OCI-LY7 (cell line): ENCODE results near the gene KRTAP5-6.

ENCODE experiments used
- CTCF ChIP-seq: fragments of 200-600 bp; sonication (generic); conservative IDR thresholded peaks from 2 replicates; pipeline ENCODE4 v1.5.1; 2014; ENCODE audit warnings: mild to moderate bottlenecking, antibody characterized with exemption, low read length, moderate library complexity, mixed read lengths
- EZH2phosphoT487 ChIP-seq: fragments of 200-600 bp; sonication (generic); IDR thresholded peaks from 2 replicates; pipeline ENCODE4 v1.6.1; 2018; ENCODE audit warnings: low read depth, borderline replicate concordance, mild to moderate bottlenecking, mixed run types, antibody characterized with exemption, low read length, moderate library complexity, mixed read lengths

DNA sequence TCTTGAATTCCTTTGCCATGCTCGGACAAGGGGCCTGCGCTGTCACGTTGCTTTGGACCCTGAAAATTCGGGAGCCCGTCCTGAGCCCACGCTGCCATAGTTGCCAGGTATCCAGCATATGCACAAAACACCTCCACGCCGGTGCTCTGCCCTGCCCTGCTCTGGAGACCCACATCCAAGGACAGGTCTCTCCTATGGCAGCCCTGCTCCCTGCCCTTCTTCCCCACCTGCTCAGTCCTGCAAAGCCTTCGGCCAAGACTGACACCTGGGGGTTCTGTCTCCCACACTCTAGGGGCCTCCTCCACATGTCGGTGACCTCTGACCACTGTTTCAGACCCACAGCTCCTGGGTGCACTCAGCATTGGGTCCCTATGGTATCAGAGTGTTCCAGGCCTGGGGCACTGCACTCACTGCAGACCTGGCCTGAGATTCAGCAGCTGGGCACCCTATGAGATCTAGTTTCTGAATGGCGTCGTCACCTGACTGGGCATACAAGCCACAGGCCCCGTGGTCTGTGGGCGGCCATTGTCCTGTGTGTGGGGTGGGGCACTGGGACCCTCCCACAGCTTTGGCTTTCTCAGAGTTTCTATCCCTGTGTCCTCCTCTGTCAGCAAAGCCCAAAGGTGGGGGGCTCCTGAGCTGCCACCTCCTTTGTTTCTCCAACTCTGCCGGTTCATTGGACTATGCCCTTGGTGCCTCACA is 2.0 kb upstream of the KRTAP5-6 start:
- TF ChIP-seq CTCF (no peak), EZH2phosphoT487 (no peak)
